Sigmoid colon (tissue), 4 donors: ENCODE results near the gene RASSF8.

Source experiments
- EP300 ChIP-seq, 4 donors: sonication (generic); formaldehyde crosslinking; IDR thresholded peaks; one replicate each; pipeline ENCODE4 v1.6.1; 2017; ENCODE audit warnings: antibody characterized with exemption in 4 of 4
- POLR2A ChIP-seq, 2 donors: fragments of 450-650 bp; IDR thresholded peaks; one replicate each; pipeline ENCODE4 v1.6.1; 2016; ENCODE audit warnings: antibody characterized with exemption in 2 of 2, mild to moderate bottlenecking in 2 of 2, moderate library complexity in 2 of 2
- POLR2AphosphoS5 ChIP-seq, 4 donors: sonication (generic); formaldehyde crosslinking; IDR thresholded peaks; one replicate each; pipeline ENCODE4 v1.6.1; 2017; ENCODE audit warnings: antibody characterized with exemption in 4 of 4
- TF ChIP-seq, protein P1 (sequence below), 4 experiments: fragments of 450-650 bp in 3 of 4; fragments of 200-600 bp in 1 of 4; IDR thresholded peaks; one replicate each; pipeline ENCODE4 v1.5.1; 2016 to 2019; ENCODE audit warnings: antibody characterized with exemption in 4 of 4, mild to moderate bottlenecking in 3 of 4, moderate library complexity in 2 of 4

DNA sequence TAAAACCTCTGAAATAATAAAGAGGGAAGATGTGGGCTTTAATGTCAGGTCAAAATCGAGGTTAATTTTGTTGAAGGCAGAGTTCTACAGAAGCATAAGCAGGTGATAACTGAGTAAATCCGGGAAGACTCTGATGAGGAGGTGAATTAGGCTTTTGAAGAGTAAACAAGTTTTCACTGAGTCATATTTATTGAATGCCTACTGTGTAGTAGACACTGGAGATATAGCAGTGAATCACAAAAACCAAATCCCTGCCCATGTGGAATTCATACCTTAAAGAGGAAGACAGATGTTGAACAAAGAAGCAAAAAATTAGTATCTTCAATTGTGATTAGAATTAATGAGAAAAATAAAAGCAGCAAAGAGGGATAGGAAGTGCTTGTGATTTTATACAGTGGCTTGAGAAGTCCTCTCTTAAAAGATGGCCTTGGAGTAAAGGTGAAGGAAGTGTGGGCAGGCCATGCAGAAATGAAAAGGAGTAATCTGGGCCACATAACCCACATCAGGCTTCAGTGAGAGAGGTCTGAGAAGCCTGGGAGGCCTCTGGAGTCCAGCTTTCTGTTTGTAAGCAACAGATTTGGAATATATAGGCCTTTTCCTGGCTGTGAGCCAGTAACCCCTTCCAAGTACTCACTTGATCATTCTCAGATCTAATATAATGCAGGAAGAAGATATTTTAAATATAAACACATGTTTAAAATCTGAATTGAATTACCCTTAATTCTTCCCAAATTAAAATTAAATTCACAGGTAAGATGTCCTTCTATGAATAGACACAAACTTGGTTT, 119.6 kb downstream of the RASSF8 start:
- TF ChIP-seq, protein P1, sequence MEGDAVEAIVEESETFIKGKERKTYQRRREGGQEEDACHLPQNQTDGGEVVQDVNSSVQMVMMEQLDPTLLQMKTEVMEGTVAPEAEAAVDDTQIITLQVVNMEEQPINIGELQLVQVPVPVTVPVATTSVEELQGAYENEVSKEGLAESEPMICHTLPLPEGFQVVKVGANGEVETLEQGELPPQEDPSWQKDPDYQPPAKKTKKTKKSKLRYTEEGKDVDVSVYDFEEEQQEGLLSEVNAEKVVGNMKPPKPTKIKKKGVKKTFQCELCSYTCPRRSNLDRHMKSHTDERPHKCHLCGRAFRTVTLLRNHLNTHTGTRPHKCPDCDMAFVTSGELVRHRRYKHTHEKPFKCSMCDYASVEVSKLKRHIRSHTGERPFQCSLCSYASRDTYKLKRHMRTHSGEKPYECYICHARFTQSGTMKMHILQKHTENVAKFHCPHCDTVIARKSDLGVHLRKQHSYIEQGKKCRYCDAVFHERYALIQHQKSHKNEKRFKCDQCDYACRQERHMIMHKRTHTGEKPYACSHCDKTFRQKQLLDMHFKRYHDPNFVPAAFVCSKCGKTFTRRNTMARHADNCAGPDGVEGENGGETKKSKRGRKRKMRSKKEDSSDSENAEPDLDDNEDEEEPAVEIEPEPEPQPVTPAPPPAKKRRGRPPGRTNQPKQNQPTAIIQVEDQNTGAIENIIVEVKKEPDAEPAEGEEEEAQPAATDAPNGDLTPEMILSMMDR (IDR thresholded peaks at IDR 0.05), result no peak
- TF ChIP-seq POLR2AphosphoS5 (IDR thresholded peaks at IDR 0.05) (no peak), EP300 (IDR thresholded peaks at IDR 0.05) (no peak), POLR2A (IDR thresholded peaks at IDR 0.05) (no peak)
